ENCODE data around the gene DNAJB8.

Gene DNAJB8

DNA sequence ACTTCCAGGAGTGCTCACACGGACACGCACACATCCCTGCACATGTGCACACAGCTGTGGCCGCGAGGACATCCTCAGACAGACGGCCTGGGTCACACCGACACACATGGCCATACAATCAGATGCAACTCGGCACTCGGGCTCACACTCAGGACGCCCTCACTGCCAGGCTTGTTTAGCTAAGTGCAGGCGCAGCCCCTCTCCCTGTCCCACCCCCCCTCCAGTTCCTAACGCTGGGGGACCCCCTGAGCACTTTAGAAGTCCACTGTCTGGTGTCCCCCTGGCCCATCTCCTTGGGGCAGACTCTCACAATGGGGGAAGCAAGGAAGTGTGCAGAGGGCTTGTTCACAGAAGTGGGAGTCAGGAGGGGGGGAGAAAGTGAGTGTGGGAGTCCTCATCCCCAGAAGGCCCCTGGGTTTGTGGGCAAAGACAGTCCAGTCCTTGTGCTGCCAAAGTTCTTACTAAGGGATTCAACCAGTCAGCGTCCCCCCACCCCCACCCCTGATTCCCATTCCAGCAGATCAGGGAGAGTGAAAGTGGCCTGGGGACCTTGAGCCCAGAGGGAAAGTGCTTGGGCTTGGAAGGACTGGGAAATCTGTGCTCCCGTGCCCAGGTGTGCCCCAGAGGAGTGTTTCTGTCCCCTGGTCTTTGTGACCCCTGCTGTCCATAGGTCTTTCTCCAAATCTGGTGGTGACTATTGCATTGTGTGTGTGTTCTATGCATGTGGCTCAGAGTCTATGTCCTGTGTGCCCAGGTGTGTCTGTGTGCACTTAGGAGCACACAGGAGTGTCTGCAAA lies 27.1 kb upstream of the DNAJB8 start:
- peak overlapping the region; percentile 31 for H3K14ac ChIP-seq (ENCODE audit: low read length)
- no peak overlapping the region for H2BK12ac ChIP-seq (ENCODE audit: low read length)
- H2AK5ac ChIP-seq (ENCODE audit: low read depth, low read length) = peak overlapping the region; percentile 73
- H3K4me3 ChIP-seq (ENCODE audit: low read length in 2 of 2) = no peak overlapping the region
- no peak overlapping the region for H2BK15ac ChIP-seq (ENCODE audit: low read length)
- H3K27ac ChIP-seq (replicated peaks; ENCODE audit: low read length) = no peak overlapping the region
- peaks cover 2% of the 10 kb centered on the region for H3K79me1 ChIP-seq (ENCODE audit: low read depth, low read length)
- peaks cover 0 to 9% of the 10 kb centered on the region in 2 donors for H3K9me3 ChIP-seq (replicated peaks in 1 of 2; ENCODE audit: control insufficient read depth in 2 of 2, insufficient read depth in 1 of 2, low read depth in 1 of 2, low read length in 2 of 2)
- no peak overlapping the region for H4K91ac ChIP-seq (ENCODE audit: low read depth, low read length, poor library complexity)
- no CpG with 5 or more reads among the region's 13 CpGs for WGBS, 2 donors (ENCODE audit: extremely low coverage in 2 of 2, insufficient read length in 2 of 2, insufficient replicate concordance in 1 of 2)
- H2BK120ac ChIP-seq (ENCODE audit: low read depth, low read length) = no peak overlapping the region
- peak overlapping the region; percentile 27 for H3K18ac ChIP-seq (ENCODE audit: low read length)
- no peak overlapping the region for H2AFZ ChIP-seq (ENCODE audit: low read length)
- H3K9ac ChIP-seq (ENCODE audit: low read depth, low read length, poor library complexity) = no peak overlapping the region
- no peak overlapping the region for H3K4me2 ChIP-seq (ENCODE audit: insufficient read depth, low read length, poor library complexity, severe bottlenecking)
- no peak overlapping the region for H4K8ac ChIP-seq (ENCODE audit: low read depth, low read length)
- H3K4me1 ChIP-seq (ENCODE audit: control insufficient read depth in 2 of 2, insufficient read depth in 1 of 2, low read depth in 1 of 2, low read length in 2 of 2) = peaks cover 19 to 20% of the 10 kb centered on the region in 2 donors
- H3K36me3 ChIP-seq (replicated peaks in 1 of 2; ENCODE audit: control insufficient read depth in 2 of 2, insufficient read depth in 2 of 2, low read length in 2 of 2) = no peaks in the 10 kb centered on the region
- H3K23ac ChIP-seq (ENCODE audit: low read depth, low read length, poor library complexity) = peak overlapping the region; percentile 86
- DNase-seq (ENCODE audit: low spot score) = no peak
- peaks cover 82 to 98% (median 94%) of the 10 kb centered on the region in 3 experiments for H3K27me3 ChIP-seq (ENCODE audit: control insufficient read depth in 3 of 3, insufficient read depth in 3 of 3, low read depth in 1 of 3, low read length in 3 of 3)
- no peak overlapping the region for H2BK5ac ChIP-seq (ENCODE audit: low read length)
- no peak overlapping the region for H3K4ac ChIP-seq (ENCODE audit: low read length)

DNA sequence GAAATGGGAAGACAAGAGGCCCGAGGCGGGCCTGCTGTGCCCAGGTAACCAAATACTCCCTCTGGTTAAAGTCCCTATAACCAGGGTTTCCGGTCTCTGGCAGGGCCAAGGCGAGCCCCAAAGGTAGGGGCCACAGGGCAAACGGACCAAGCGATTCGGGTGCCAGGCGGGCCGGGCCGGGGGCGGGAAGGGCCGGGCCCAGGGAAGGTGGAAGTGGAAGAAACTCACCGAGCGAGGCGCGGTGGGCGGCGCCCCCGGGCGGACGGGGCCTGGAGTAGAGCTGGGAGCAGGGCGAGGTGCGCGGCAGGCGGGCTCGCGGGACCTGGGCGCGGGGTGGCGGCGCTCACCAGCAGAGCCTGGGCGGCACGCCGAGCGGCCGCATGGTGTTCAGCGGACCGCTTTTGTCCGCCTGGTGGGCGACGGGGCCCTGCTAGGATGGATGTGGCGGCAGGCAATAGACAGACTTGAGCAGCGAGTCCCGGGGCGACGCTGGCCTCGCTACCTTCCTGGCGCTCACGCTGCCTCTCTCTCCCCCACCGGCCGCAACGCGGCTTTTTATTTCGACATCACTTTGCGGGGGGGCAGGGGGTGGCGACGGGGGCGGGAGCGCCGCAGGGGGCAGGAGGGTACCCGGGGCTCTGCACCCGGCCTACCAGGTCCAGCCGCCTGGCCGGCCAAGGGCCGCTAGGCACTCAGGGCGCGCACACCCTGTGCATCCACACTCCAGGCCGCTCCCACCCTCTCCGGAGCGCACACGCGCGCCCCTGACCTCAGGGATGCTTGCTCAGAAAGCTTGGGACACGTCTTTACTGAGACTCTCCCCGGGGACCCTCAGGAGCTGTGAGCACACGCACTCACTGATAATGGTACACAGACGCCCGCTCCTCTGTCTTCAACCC lies 26.2 kb upstream of the DNAJB8 start, which contains the start of gene GATA2:
Gene GATA2 (minus strand): TSS at position 531 of the 899 bp plus-strand sequence. CDS start 6,170 bp downstream, outside the sequence.
- H3K27me3 ChIP-seq (ENCODE audit: control insufficient read depth in 3 of 3, insufficient read depth in 3 of 3, low read depth in 1 of 3, low read length in 3 of 3) = peaks cover 90 to 98% (median 97%) of the 10 kb centered on the region in 3 experiments
- peak within 1 kb of the TSS; percentile 67 for H3K18ac ChIP-seq (ENCODE audit: low read length)
- H2BK120ac ChIP-seq (ENCODE audit: low read depth, low read length) = no peak within 1 kb of the TSS
- peaks cover 2% of the 10 kb centered on the region for H3K79me1 ChIP-seq (ENCODE audit: low read depth, low read length)
- H2BK12ac ChIP-seq (ENCODE audit: low read length) = no peak within 1 kb of the TSS
- peaks cover 0 to 9% of the 10 kb centered on the region in 2 donors for H3K9me3 ChIP-seq (replicated peaks in 1 of 2; ENCODE audit: control insufficient read depth in 2 of 2, insufficient read depth in 1 of 2, low read depth in 1 of 2, low read length in 2 of 2)
- no peak within 1 kb of the TSS for H2BK15ac ChIP-seq (ENCODE audit: low read length)
- no peaks in the 10 kb centered on the region for H3K36me3 ChIP-seq (replicated peaks in 1 of 2; ENCODE audit: control insufficient read depth in 2 of 2, insufficient read depth in 2 of 2, low read length in 2 of 2)
- no peak within 1 kb of the TSS for H3K4me3 ChIP-seq (ENCODE audit: low read length in 2 of 2)
- H4K91ac ChIP-seq (ENCODE audit: low read depth, low read length, poor library complexity) = no peak within 1 kb of the TSS
- H2BK5ac ChIP-seq (ENCODE audit: low read length) = no peak within 1 kb of the TSS
- no peak within 1 kb of the TSS for H3K27ac ChIP-seq (replicated peaks; ENCODE audit: low read length)
- H4K8ac ChIP-seq (ENCODE audit: low read depth, low read length) = no peak within 1 kb of the TSS
- no peak for DNase-seq (ENCODE audit: low spot score)
- H3K23ac ChIP-seq (ENCODE audit: low read depth, low read length, poor library complexity) = peak within 1 kb of the TSS; percentile 86
- H3K4me1 ChIP-seq (ENCODE audit: control insufficient read depth in 2 of 2, insufficient read depth in 1 of 2, low read depth in 1 of 2, low read length in 2 of 2) = peaks cover 25 to 28% of the 10 kb centered on the region in 2 donors
- no peak within 1 kb of the TSS for H3K4ac ChIP-seq (ENCODE audit: low read length)
- no peak within 1 kb of the TSS for H3K9ac ChIP-seq (ENCODE audit: low read depth, low read length, poor library complexity)
- no CpG with 5 or more reads among the region's 78 CpGs for WGBS, 2 donors (ENCODE audit: extremely low coverage in 2 of 2, insufficient read length in 2 of 2, insufficient replicate concordance in 1 of 2)
- peak within 1 kb of the TSS; percentile 63 for H2AFZ ChIP-seq (ENCODE audit: low read length)
- peak within 1 kb of the TSS; percentile 73 for H2AK5ac ChIP-seq (ENCODE audit: low read depth, low read length)
- H3K14ac ChIP-seq (ENCODE audit: low read length) = peak within 1 kb of the TSS; percentile 31
- H3K4me2 ChIP-seq (ENCODE audit: insufficient read depth, low read length, poor library complexity, severe bottlenecking) = peak within 1 kb of the TSS; percentile 4

DNA sequence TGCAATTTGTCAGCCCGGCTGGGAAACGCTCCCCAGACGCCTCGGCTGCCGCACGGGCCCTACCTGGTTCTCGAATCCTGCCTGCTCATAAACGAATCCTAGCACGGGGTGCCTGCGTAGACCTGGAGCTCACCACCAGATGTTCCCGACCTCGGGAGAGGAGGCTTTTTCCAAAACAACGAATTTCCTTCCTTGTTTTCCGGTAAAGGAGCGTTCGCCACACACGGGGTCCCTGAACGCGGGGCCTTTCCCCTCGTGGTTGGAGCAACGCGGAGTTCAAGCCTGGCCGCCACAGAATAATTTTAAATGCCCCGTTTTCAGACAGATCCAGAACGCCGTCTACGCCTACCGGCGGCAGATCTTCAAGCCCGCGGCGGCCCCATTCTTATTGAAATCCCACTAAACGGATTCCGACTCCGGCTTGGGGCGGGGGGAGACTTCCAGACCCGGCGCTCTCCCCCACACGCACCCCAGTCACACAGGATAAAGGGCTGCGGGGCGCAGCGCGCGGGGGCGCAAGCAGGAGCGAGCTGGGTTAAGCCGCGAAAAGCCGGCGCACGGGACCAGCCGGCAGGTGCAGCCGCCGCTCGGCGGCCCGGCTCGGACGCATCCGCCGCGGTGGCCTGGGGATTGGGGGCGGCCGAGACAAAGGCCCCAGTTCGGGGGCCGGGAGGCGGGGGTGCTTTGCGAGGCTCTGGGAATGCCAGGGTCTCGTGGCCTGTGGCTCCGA lies 25.4 kb upstream of the DNAJB8 start:
- Histone ChIP-seq H3K79me1 (ENCODE audit: low read depth, low read length) (peaks cover 2% of the 10 kb centered on the region), H3K4me2 (ENCODE audit: insufficient read depth, low read length, poor library complexity, severe bottlenecking) (peak overlapping the region; percentile 4), H2AFZ (ENCODE audit: low read length) (peak overlapping the region; percentile 63), H2BK120ac (ENCODE audit: low read depth, low read length) (no peak overlapping the region), H3K4ac (ENCODE audit: low read length) (no peak overlapping the region), H2BK12ac (ENCODE audit: low read length) (no peak overlapping the region), H3K23ac (ENCODE audit: low read depth, low read length, poor library complexity) (no peak overlapping the region), H3K4me1 (ENCODE audit: control insufficient read depth in 2 of 2, insufficient read depth in 1 of 2, low read depth in 1 of 2, low read length in 2 of 2) (peaks cover 23 to 29% of the 10 kb centered on the region in 2 donors), H2BK5ac (ENCODE audit: low read length) (no peak overlapping the region), H4K8ac (ENCODE audit: low read depth, low read length) (no peak overlapping the region), H3K4me3 (ENCODE audit: low read length in 2 of 2) (no peak overlapping the region), H3K9me3 (replicated peaks in 1 of 2; ENCODE audit: control insufficient read depth in 2 of 2, insufficient read depth in 1 of 2, low read depth in 1 of 2, low read length in 2 of 2) (peaks cover 0 to 6% of the 10 kb centered on the region in 2 donors), H4K91ac (ENCODE audit: low read depth, low read length, poor library complexity) (no peak overlapping the region), H2AK5ac (ENCODE audit: low read depth, low read length) (no peak overlapping the region), H3K27ac (replicated peaks; ENCODE audit: low read length) (no peak overlapping the region), H2BK15ac (ENCODE audit: low read length) (no peak overlapping the region), H3K14ac (ENCODE audit: low read length) (no peak overlapping the region), H3K9ac (ENCODE audit: low read depth, low read length, poor library complexity) (no peak overlapping the region), H3K18ac (ENCODE audit: low read length) (peak overlapping the region; percentile 67), H3K36me3 (replicated peaks in 1 of 2; ENCODE audit: control insufficient read depth in 2 of 2, insufficient read depth in 2 of 2, low read length in 2 of 2) (no peaks in the 10 kb centered on the region), H3K27me3 (ENCODE audit: control insufficient read depth in 3 of 3, insufficient read depth in 3 of 3, low read depth in 1 of 3, low read length in 3 of 3) (peaks cover 91 to 100% (median 99%) of the 10 kb centered on the region in 3 experiments)
- WGBS, 2 donors (ENCODE audit: extremely low coverage in 2 of 2, insufficient read length in 2 of 2, insufficient replicate concordance in 1 of 2) = no CpG with 5 or more reads among the region's 70 CpGs
- DNase-seq (ENCODE audit: low spot score) = no peak
